ENCODE results near the gene PCGF3.
"Not testable (repeated sequence)": the region's sequence is repeated elsewhere in the genome, so short reads cannot be mapped to it uniquely, and the experiment has no call there.

PCGF3 gene

DNA sequence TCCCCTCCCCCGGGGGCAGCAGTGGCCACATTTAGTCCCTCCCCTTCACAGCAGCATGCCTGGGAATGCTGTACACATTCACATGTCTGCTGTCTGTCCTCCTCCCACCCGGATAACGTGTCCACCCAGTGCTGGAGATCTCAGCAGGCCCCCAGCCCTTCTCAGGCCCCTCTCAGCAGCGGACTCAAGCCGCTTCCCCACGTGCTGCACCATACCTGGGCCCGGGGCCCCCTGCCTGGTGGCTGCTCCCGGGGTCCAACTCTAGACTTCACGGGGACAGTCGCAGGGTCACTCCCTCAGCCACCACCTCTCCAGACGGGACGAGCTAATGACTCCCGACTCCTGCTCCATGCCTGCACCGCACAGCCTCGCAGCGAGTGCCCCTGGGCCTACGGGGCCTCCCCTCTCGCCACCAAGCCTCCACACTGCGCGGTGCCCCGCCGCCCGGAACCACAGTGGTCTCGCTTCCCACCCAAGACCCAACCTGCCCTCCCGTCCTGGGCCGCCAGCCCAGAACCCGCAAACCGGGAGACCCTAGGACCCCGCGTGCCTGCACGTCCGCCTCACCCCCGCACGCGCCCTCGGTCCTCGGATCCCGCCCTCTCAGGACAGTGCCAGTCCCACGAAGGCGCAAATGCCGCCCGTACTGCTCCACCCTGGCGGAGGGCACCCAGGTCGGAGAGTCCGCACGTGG lies 1.3 kb upstream of the PCGF3 start:
- DNase-seq = no peak

GRCh38 chr4:704971-705277 lies 708 bp upstream of the PCGF3 start:
- no peak for DNase-seq

- not testable (repeated sequence) for DNase-seq
Observed at GRCh38 chr4:706083-706633, 526 bp downstream of the PCGF3 start.

DNA sequence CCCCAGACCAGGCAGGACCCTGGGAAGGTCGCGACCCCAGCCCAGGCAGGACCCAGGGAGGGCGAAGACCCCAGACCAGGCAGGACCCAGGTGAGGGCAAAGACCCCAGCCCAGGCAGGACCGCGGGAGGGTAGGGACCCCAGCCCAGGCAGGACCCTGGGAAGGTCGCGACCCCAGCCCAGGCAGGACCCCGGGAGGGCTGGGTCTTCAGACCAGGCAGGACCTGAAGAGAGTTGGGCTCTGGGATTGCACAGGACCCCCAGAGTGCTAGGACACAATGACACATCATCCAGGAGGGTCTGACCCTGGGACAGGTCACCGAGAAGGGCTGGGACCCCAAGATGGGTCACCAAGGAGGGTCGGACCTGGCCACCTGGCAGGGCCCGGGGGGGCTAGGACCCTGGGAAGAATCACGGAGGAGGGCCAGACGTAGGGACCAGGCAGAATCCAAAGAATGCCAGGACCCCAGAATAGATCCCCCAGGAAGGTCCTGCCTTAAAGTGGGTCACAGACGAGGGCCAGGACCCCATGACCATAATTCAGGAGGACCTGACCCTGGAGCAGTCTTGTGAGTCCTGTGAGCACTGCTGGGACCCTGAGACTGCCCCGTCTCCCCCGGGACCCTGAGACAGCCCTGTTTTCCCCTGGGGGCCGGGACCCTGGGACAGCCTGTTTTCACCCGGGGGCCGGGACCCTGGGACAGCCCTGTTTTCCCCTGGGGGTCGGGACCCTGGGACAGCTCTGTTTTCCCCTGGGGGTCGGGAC lies 1.4 kb downstream of the PCGF3 start:
- no peak for DNase-seq

DNA sequence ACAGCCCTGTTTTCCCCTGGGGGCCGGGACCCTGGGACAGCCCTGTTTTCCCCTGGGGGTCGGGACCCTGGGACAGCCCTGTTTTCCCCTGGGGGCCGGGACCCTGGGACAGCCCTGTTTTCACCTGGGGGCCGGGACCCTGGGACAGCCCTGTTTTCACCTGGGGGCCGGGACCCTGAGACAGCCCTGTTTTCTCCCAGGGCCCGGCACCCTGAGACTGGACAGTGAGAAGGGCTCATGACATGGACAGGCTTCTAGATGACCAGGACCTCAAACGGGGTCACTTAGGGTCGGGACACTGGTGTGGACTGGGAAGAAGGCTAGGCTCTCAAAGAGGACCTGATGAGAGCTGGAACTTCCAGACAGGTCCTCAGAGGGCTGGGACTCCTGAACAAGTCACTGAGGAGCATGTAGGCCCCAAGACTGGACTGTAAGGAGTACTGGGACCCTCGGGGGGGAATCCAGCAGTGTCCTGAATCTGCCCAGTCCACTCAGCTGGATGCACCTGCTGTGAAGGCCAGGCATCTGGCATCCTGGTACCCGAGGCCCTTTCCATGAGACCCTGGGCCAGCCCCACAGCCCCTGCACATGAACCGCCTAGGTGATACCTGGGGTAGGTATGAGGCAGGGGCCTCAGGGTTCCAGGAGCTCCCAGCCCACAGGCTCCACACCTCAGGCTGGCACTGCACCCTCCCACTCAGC lies 2.4 kb downstream of the PCGF3 start:
- no peak for DNase-seq

GRCh38 chr4:708631-708933 lies 3.0 kb downstream of the PCGF3 start:
- no peak for DNase-seq

GRCh38 chr4:709348-709747 lies 3.7 kb downstream of the PCGF3 start:
- no peak for DNase-seq

DNA sequence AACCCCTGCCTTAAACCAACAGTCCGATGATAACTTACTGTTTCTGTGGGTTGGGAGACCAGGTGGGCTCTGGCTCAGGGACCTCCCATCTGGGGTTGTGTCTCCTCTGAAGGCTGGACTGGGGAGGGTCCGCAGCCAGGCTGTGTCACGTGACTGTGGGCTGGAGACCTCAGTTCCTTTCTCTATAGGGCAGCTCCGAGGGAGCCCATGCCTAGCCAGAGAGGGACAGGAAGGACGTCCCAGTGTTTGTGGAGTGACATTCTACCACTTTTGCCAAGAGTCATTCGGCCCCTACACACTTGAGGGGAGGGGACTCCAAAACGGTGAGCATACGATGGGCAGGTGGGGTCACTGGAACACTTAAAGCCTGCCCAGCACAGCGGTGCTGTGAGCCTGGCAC lies 4.5 kb downstream of the PCGF3 start:
- DNase-seq = no peak

GRCh38 chr4:710916-711315 lies 5.3 kb downstream of the PCGF3 start:
- no peak for DNase-seq

DNA sequence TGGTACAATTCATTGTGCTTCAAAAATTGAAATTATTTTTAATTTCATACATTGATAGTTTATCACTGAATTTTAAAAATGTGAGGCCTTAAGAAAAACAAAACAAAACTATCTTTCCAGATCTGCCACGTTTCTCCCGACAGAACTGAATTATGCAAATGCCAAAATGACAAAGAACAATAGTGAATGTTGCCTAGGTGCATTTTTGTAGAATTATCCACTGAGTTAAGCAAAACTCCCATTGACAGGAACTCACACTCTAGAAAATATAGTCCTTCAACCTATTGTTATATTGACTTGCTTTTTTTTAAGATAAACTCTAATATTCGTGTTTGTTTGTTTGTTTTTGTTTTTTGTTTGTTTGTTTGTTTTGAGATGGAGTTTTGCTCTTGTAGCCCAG lies 6.5 kb downstream of the PCGF3 start:
- no peak for DNase-seq

DNA sequence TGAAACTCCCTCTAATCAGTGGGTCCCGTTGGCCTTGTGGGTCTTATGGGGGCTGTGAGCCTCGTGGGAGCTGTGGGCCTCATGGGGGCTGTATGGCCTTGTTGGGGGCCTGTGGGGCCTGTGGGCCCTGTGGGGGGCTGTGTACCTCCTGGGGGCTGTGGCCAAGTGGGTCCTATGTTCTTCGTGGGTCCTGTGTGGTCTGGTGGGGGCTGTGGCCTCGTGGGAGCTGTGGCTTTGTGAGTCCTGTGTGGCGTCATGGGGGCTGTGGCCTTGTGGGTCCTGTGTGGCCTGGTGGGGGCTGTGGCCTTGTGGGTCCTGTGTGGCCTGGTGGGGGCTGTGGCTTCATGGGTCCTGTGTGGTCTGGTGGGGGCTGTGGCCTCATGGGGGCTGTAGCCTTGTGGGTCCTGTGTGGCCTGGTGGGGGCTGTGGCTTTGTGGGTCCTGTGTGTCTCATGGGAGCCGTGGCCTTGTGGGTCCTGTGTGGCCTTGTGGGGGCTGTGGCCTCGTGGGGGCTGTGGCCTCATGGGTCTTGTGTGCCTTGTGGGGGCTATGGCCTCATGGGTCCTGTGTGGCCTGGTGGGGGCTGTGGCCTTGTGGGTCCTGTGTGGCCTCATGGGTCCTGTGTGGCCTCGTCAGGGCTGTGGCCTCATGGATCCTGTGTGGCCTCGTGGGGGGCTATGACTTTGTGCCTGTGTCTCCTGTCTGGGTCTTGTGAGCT lies 7.4 kb downstream of the PCGF3 start:
- DNase-seq = no peak

GRCh38 chr4:714087-714486 lies 8.5 kb downstream of the PCGF3 start:
- DNase-seq = no peak

DNA sequence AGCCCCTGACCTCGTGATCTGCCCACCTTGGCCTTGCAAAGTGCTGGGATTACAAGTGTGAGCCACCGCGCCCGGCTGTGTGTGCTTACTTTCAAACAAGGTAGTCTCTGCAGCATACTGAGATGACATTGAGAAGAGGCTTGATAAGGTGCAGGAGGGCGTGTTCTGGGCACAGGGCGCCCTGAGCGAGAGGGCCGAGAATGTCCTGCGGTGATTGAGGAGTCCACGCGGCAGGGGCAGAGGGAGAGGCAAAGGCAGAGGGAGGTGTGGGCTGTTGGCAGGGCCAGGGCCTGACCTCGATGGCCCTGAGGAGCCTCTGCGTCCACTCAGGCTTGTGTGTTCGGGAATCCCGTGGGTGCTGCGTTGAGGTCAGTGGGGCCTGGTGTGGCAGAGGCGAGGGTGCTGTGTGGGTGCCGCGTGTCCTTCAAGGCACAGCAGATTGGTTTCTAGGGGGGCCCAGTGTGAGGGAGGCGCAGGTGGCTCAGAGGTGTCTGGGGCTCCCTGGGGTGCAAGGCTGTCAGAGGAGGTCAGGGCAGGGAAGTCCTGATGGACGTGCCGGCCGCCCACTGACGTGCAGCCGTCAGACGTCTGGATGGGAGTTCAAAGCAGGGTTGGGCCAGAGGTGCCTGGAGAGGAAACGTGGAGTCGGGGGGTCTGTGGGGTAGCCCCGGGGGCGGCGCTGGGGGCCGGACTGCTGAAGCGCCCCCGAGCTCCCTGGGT lies 12.1 kb downstream of the PCGF3 start:
- no peak for DNase-seq

GRCh38 chr4:718460-718859 lies 12.8 kb downstream of the PCGF3 start:
- DNase-seq = no peak

- DNase-seq = no peak
Observed at GRCh38 chr4:720111-720860, 14.7 kb downstream of the PCGF3 start.

- DNase-seq = no peak
Observed at GRCh38 chr4:721261-722168, 15.9 kb downstream of the PCGF3 start.

- no peak for DNase-seq
Observed at GRCh38 chr4:722169-722725, 16.6 kb downstream of the PCGF3 start.

DNA sequence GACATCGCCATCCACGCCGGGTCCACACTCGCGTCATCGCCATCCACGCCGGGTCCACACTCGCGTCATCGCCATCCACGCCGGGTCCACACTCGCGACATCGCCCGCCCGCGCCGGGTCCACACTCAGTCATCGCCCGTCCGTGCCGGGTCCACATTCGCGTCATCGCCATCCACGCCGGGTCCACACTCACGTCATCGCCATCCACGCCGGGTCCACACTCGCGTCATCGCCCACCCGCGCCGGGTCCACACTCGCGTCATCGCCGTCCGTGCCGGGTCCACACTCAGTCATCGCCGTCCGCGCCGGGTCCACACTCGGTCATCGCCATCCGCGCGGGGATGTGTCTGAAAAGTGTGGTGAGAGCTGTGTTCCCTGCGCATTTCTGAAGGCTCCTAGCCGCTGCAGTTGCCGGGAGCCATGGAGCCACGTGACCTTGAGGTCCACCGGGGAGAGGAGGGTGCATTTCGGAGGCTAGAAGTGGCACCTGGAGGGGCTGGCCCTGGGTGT lies 17.3 kb downstream of the PCGF3 start:
- no peak for DNase-seq

- DNase-seq = no peak
Observed at GRCh38 chr4:723751-724530, 18.3 kb downstream of the PCGF3 start.
